ENCODE measurements around the gene IP6K3.

The IP6K3 gene

DNA sequence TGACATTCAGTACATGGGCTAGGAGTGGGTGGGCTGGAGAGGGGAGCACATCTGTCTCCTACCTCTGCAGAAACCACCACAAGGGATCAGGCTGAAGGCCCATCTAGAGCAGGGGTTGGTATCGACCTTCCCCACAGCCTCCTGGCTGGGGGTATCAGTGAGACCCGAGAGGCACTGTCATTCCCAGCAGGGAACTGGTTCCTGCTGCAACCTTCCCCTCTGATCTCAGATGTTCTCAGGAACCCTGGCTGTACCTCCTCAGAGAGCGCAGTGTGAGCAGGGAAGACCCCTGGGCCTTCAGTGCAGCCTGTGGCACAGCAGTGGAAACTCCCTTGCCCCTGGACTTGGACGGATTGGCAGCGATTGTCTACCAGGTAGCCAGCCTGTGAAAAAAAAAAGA, 7.8 kb downstream of the IP6K3 start:
- no peak for DNase-seq

DNA sequence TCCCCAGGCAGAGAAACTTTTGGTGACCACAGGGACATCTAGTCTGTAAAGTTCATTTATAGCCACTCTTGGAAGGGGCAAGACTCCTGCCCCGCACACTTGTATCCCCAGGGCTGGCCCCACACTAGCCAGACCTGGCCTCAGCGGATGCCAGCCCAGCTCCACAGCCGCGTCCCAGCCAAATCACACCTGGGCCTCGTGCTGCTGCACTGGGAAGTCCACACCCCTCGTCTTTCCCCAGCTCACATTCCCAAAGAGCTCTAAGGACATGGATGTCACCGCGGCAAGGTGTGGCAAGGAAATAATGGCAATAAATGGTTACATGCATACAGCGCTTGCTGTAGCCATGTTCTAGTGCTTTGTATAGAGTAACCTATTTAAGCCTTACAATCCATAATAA, 8.6 kb downstream of the IP6K3 start:
- no peak for DNase-seq

DNA sequence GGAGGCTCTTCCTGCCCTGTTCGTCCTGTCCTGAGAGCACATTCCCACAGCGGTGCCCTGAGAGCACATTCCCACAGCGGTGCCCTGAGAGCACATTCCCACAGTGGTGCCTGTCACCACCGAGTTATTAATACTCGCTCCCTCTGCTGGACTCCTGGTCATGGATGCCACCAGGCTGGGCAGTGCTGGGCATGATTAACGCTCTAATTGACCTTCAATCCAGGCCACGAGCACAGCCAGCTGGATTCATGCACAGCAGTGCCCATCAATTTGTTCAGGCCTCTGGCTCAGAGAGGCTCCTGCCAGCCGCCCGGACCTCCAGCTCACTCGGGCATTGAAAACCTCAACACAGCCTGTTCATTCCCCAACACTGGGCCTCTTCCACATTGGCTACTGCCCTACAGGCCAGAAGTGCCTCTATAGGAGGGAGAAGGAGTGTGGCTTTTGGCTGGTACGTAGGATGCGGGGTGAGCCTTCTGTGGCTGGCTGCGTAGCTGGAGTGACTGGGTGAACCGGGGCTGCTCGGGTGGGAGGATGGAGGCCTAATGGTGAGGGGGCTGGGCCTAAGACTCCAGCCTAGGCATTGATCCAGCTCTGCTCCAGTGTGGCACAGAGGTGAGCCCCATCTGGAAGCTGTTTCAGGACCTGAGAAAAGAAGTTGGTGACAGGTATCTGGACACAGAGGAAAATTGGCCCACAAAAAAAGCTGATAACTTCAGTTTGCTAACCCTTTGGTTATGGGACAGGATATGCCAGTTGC, 9.3 kb downstream of the IP6K3 start:
- no peak for DNase-seq

- no peak for DNase-seq
Measured at GRCh38 chr6:33735216-33735615, 11.5 kb downstream of the IP6K3 start.

DNA sequence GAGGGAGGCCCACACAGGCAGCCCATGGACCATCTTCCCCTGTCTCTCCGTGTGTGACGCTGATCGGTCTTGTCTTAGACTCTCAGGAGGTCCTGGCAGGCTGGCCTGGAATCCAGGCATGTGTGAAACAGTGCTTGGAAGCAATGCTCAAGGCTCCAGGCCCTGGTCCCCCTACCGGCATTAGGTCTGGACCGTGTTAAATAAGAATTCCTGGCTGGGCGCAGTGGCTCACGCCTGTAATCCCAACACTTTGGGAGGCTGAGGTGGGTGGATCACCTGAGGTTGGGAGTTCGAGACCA, 13.0 kb downstream of the IP6K3 start:
- DNase-seq = no peak

GRCh38 chr6:33732817-33733708, 13.6 kb downstream of the IP6K3 start:
- DNase-seq = no peak

DNA sequence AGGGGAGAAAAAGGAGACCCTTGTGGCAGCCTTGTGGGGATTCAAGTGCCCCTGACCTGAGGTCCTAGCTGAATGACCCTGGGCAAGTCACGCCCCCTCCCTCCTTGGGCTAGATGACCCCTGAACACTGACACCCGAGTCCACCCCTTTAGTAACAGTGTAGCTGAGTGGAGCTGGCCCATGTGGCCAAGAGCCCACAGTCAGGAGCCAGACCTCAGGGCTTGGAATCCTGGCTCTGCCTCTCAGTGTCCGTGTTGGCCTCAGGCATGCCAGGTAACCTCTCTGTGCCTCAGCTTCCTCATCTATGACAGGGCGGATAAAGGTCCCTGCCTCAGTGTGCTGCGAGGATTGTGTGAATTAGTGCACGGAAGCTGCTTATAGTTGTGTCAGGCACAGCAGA, 14.3 kb downstream of the IP6K3 start:
- no peak for DNase-seq

GRCh38 chr6:33731751-33732282, 14.9 kb downstream of the IP6K3 start:
- no peak for DNase-seq

GRCh38 chr6:33731035-33731434, 15.7 kb downstream of the IP6K3 start:
- DNase-seq = no peak

GRCh38 chr6:33730611-33731010, 16.1 kb downstream of the IP6K3 start:
- no peak for DNase-seq

- DNase-seq = no peak
Measured at GRCh38 chr6:33729059-33729458, 17.6 kb downstream of the IP6K3 start.

- DNase-seq = no peak
Measured at GRCh38 chr6:33728438-33728837, 18.3 kb downstream of the IP6K3 start.

DNA sequence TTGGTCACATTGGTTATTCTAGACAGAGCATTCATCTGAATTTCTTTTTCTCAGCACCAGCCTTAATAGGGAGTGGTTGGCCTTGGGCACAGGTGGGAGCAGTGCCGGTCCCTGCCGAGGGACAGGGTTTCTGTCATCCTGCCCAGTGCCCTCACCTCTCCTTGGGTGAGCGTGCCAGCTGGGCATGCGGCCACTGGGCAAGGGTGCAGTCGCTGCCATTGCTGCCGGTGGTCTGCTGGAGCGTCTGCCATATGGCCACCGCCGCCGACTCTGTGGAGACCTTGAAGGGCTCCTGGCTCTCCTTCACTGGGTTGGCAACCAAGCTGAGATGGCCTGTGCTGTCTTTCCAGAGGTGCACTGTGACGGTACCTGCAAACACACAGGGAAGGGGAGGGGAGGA, 18.8 kb downstream of the IP6K3 start:
- DNase-seq = no peak

- DNase-seq = no peak
Measured at GRCh38 chr6:33727126-33727525, 19.6 kb downstream of the IP6K3 start.

DNA sequence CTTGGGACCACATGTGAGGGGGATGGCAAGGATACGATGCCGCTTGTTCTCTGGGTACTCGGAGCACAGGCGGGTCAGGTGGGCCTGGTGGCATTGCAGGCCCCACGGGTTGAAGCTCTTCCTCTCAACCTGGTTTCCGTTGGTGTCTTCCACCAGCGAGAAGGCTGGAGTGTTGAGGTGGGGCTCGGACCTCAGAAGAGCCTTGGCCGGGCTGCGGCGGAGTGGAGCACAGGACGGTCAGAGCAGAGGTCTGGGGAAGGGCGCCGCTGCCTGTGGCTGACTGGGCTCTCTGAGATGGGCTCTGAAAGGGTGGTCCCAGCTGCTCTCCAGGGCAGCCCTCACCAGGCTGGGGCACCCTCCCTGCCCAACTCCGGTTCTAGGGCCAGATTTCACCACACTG, 20.0 kb downstream of the IP6K3 start:
- DNase-seq = no peak

DNA sequence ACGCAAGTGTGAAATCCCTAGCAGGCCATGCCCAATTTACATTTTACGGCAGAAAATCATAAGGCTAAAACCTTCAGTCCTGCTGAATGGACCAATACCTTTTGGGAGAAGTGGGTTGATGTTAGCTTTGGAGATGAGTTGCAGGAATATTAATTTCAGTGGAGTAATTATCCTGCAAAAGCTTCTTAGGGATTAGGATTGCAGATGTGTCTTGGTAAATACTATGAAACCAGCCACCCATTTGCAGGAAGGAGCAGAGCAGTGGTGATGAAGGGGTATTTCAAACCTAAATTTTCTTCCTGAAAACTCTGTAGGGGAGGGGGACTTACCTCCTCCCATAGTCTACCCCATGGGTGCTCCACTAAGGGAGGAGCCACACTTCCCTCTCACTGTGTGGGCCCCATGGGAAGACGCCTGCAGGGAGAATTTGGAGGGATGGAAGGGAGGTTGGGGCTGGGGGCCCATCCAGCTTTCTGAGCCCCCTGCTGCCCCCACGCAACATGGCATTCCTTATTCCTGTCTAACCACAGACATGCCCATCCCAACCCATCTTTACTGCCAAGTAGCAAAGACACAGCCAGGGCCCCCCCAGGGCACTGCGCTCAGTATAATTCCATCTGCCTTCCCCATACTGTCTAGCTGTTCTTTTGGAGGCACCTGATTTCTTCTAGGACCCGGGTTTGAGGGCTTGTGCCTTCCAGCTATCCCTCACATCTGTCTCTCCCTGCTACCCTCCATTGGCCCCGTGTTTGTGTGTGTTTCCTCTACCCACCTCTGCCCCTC, 20.6 kb downstream of the IP6K3 start:
- DNase-seq = no peak

DNA sequence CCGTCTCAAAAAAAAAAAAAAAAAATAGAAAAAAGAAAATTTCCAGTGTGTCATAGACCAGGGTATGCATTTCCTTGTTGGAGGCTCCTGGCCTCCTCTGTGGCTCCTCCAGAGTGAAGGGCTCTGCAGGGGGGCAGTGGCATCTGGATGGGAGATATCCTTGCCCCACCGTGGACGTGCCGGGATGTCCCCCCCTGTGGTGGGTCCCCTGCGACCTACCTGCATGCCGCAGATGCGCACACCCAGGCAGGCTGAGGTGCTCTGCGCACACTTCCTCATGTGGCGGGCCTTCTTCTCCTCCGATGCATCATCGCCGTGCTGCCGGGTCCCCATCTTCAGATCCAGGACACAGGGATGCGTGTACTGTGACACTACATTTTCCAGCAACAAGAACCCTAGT, 21.5 kb downstream of the IP6K3 start:
- DNase-seq = no peak

GRCh38 chr6:33724102-33725023, 22.3 kb downstream of the IP6K3 start:
- no peak for DNase-seq

DNA sequence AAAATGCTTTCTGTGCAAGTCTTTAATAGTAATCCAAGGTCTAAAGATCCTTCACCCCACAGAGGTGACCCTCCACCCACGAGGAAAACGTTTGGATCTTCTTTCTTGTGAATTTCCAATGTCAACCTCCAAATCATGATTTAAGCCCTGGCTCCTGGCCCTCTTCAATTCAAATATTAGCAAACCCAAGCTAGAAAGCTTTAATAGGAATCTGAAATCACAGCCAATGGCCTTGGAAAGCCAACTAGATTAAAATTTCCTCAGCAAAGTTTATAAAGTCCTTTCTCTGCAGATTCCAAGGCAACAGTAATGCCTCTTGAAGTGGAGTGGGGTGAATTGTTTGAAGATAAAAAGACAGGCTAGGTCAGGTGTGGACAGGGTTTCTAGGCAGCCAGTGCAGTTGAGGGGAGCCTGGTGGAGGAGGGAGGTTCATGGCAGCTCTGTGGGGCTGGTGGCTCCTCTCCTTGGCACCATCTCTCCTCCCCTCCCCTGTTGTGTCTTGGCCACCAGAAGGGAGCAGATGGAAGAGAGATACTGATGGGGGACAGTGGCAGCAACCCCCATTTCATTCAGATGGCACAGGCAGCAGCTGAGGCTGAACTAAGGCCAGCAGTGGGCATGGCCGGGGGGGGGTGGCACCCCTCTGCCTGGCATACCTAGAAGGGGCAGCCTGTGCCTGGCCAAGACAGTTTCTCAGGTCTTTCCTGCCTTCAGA, 23.2 kb downstream of the IP6K3 start:
- no peak for DNase-seq

DNA sequence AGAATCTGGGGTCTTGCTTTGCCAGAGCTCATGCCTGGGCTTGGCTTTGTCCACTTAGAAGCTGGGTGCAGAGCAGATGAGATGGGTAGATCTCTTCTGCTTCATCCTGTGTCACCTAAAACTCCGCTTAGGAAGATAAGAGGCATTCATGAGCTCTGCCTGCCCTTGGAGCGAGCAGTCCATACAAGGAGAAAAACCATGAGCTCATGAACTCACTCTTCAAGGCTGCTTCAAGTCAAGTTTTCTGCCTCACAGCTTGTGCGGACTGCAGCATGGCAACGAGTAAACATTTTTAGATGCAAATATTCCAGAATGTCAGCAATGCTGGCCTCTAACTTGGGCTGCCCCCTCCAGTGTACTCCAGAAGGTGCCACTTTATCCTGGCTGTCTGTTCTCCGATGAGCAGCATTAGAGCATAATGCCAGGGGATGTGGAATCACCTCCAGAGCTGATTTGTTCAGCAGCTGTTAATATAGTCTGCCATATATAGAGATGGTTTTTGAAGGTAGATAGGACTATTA, 24.5 kb downstream of the IP6K3 start:
- no peak for DNase-seq

GRCh38 chr6:33721508-33721907, 25.2 kb downstream of the IP6K3 start:
- DNase-seq = no peak

All from CD4-positive, alpha-beta T cell treated with Interferon gamma for 1 hour (primary cell).